WTC11 (cell line): ENCODE data around the gene NR1I3. TPM values are rescaled to one million over a fixed set of nuclear protein-coding genes. Genes with fewer than 3 reads are reported as not detected.
A peak's percentile ranks its signal among the peaks of the same experiment; 100 is the strongest.
"Not testable (repeated sequence)": the region's sequence is repeated elsewhere in the genome, so short reads cannot be mapped to it uniquely, and the experiment has no call there.

Experiments
- ATAC-seq: fragments of 200-7000 bp; cut with Tn5 transposase; 2 replicates; pipeline ENCODE4 v1.10.0; 2021; ENCODE audit warnings: mild to moderate bottlenecking, moderate library complexity
- CTCF ChIA-PET: fragments of 300-600 bp; sonication (Branson Sonifier 250); formaldehyde crosslinking; loops from one replicate; lab custom pipeline; 2021; ENCODE audit warnings: antibody characterized with exemption; lab: Charles Lee
- POLR2A ChIA-PET: fragments of 350-600 bp; sonication (Branson Sonifier 250); formaldehyde crosslinking; loops from one replicate; lab custom pipeline; 2021; ENCODE audit warnings: antibody characterized with exemption; lab: Charles Lee
- DNase-seq: peaks from one replicate; pipeline ENCODE4 v3.0.0; 2021; ENCODE audit warnings: low spot score
- H3K27ac Mint-ChIP-seq: 2 replicates; pipeline ENCODE4 v1.8.0; 2021; ENCODE audit warnings: mixed read lengths
- H3K27me3 Mint-ChIP-seq: 2 replicates; pipeline ENCODE4 v1.8.0; 2021; ENCODE audit warnings: low read depth, mild to moderate bottlenecking, moderate library complexity, mixed read lengths
- H3K36me3 Mint-ChIP-seq: 2 replicates; pipeline ENCODE4 v1.8.0; 2021; ENCODE audit warnings: mixed read lengths
- H3K4me1 Mint-ChIP-seq: 2 replicates; pipeline ENCODE4 v1.8.0; 2022; ENCODE audit warnings: mixed read lengths
- H3K4me3 Mint-ChIP-seq: 2 replicates; pipeline ENCODE4 v1.8.0; 2021; ENCODE audit warnings: mild to moderate bottlenecking, moderate library complexity, mixed read lengths
- H3K9me3 Mint-ChIP-seq: 2 replicates; pipeline ENCODE4 v1.8.0; 2021; ENCODE audit warnings: mixed read lengths
- ARID4B ChIP-seq: sonication (generic); formaldehyde crosslinking; IDR thresholded peaks from 2 replicates; pipeline ENCODE4 v1.8.0; 2023; ENCODE audit warnings: missing genetic modification reagents, mild to moderate bottlenecking, borderline replicate concordance
- ATF3 ChIP-seq: sonication (generic); formaldehyde crosslinking; conservative IDR thresholded peaks from 2 replicates; pipeline ENCODE4 v1.8.1; 2022; ENCODE audit warnings: mild to moderate bottlenecking, missing genetic modification reagents
- ATF6 ChIP-seq: sonication (generic); formaldehyde crosslinking; IDR thresholded peaks from 2 replicates; pipeline ENCODE4 v1.8.1; 2023; ENCODE audit warnings: mild to moderate bottlenecking, missing genetic modification reagents
- CBFB ChIP-seq: sonication (generic); formaldehyde crosslinking; IDR thresholded peaks from 2 replicates; pipeline ENCODE4 v1.8.1; 2022; ENCODE audit warnings: mild to moderate bottlenecking, low read depth, missing genetic modification reagents
- FOXJ3 ChIP-seq: sonication (generic); formaldehyde crosslinking; IDR thresholded peaks from 2 replicates; pipeline ENCODE4 v1.9.0; 2021; ENCODE audit warnings: missing genetic modification reagents, mild to moderate bottlenecking, borderline replicate concordance
- FOXK1 ChIP-seq: sonication (generic); formaldehyde crosslinking; IDR thresholded peaks from 2 replicates; pipeline ENCODE4 v1.8.0; 2022; ENCODE audit warnings: mild to moderate bottlenecking, moderate library complexity, missing genetic modification reagents
- GABPB1 ChIP-seq: sonication (generic); formaldehyde crosslinking; IDR thresholded peaks from 2 replicates; pipeline ENCODE4 v1.8.1; 2023; ENCODE audit warnings: mild to moderate bottlenecking, missing genetic modification reagents
- IRF1 ChIP-seq: sonication (generic); formaldehyde crosslinking; IDR thresholded peaks from 2 replicates; pipeline ENCODE4 v1.8.0; 2023; ENCODE audit warnings: missing genetic modification reagents
- IRF2 ChIP-seq: sonication (generic); formaldehyde crosslinking; IDR thresholded peaks from 2 replicates; pipeline ENCODE4 v1.8.0; 2022; ENCODE audit warnings: low read depth, missing genetic modification reagents, borderline replicate concordance
- JAZF1 ChIP-seq: fragments of 250-450 bp; sonication (Bioruptor Pico); IDR thresholded peaks from 2 replicates; pipeline ENCODE4 v1.9.0; 2021; ENCODE audit warnings: moderate library complexity, mild to moderate bottlenecking, inconsistent platforms
- MLX ChIP-seq: sonication (generic); formaldehyde crosslinking; IDR thresholded peaks from 2 replicates; pipeline ENCODE4 v1.8.1; 2023; ENCODE audit warnings: mild to moderate bottlenecking, missing genetic modification reagents, moderate library complexity
- SMAD4 ChIP-seq: sonication (generic); formaldehyde crosslinking; IDR thresholded peaks from 2 replicates; pipeline ENCODE4 v1.8.0; 2022; ENCODE audit warnings: mild to moderate bottlenecking, missing genetic modification reagents
- SOX15 ChIP-seq: fragments of 250-450 bp; sonication (Bioruptor Pico); IDR thresholded peaks from 2 replicates; pipeline ENCODE4 v1.9.0; 2021; ENCODE audit warnings: mild to moderate bottlenecking
- TEAD4 ChIP-seq: sonication (generic); formaldehyde crosslinking; IDR thresholded peaks from 2 replicates; pipeline ENCODE4 v1.8.0; 2022; ENCODE audit warnings: mild to moderate bottlenecking, missing genetic modification reagents
- ZNF317 ChIP-seq: sonication (generic); formaldehyde crosslinking; IDR thresholded peaks from 2 replicates; pipeline ENCODE4 v1.8.1; 2023; ENCODE audit warnings: low read depth, mild to moderate bottlenecking, moderate library complexity, missing genetic modification reagents, borderline replicate concordance
- ZNF416 ChIP-seq: fragments of 250-450 bp; sonication (Bioruptor Pico); IDR thresholded peaks from 2 replicates; pipeline ENCODE4 v1.9.0; 2021; ENCODE audit warnings: mild to moderate bottlenecking, inconsistent platforms
- ZSCAN18 ChIP-seq: fragments of 250-450 bp; sonication (Bioruptor Pico); IDR thresholded peaks from 2 replicates; pipeline ENCODE4 v2.1.2; 2022; ENCODE audit warnings: mild to moderate bottlenecking, moderate library complexity
- total RNA-seq: library from RNA; stranded (reverse); gene quantifications from 3 replicates; pipeline ENCODE4 v1.2.3, GENCODE V29; 2021

The NR1I3 gene
- total RNA-seq, 1 experiment from 2014 or later: not detected

- H3K4me3 Mint-ChIP-seq, DNase-seq, POLR2A ChIA-PET, CTCF ChIA-PET, H3K27ac Mint-ChIP-seq, ATAC-seq: not testable (repeated sequence)
- H3K9me3 Mint-ChIP-seq: peaks cover 33% of the 10 kb centered on the region
- H3K27me3 Mint-ChIP-seq: peaks cover 52% of the 10 kb centered on the region
- peak; percentile 65; the same call in 1 of the 2 replicates for TF ChIP-seq GABPB1 (CRISPR knock-in tag)
- H3K4me1 Mint-ChIP-seq: peaks cover 15% of the 10 kb centered on the region
- H3K36me3 Mint-ChIP-seq: peaks cover 19% of the 10 kb centered on the region
Measured at GRCh38 chr1:161255302-161255701, 17.3 kb upstream of the NR1I3 start.

GRCh38 chr1:161251579-161251978, 13.6 kb upstream of the NR1I3 start:
- no peak overlapping the region for H3K27ac Mint-ChIP-seq
- ATAC-seq (no peak), DNase-seq (no peak)
- POLR2A ChIA-PET: no interaction called here
- CTCF ChIA-PET: no interaction called here
- TF ChIP-seq ARID4B (CRISPR knock-in tag) (no peak), FOXJ3 (CRISPR knock-in tag) (no peak), JAZF1 (CRISPR knock-in tag) (no peak), ZNF317 (no peak), TEAD4 (CRISPR knock-in tag) (no peak), IRF2 (CRISPR knock-in tag) (no peak), IRF1 (CRISPR knock-in tag) (no peak), ZNF416 (no peak), FOXK1 (CRISPR knock-in tag) (no peak), GABPB1 (CRISPR knock-in tag) (no peak), ATF3 (CRISPR knock-in tag) (no peak), ATF6 (CRISPR knock-in tag) (no peak), SMAD4 (CRISPR knock-in tag) (no peak), MLX (CRISPR knock-in tag) (no peak), CBFB (no peak), SOX15 (no peak), ZSCAN18 (CRISPR knock-in tag) (no peak)
- H3K9me3 Mint-ChIP-seq: peaks cover 22% of the 10 kb centered on the region
- peaks cover 4% of the 10 kb centered on the region; the same call in 1 of the 2 replicates for H3K4me1 Mint-ChIP-seq
- peaks cover 19% of the 10 kb centered on the region for H3K27me3 Mint-ChIP-seq
- H3K4me3 Mint-ChIP-seq: no peak overlapping the region
- peaks cover 4% of the 10 kb centered on the region for H3K36me3 Mint-ChIP-seq
